Calu3 (cell line): ENCODE measurements around the gene PLD1. TPM values are rescaled to one million over a fixed set of nuclear protein-coding genes. Genes with fewer than 3 reads are reported as not detected.

Experiments used
- BruUV-seq: library from RNA; stranded (reverse); fragments of 400-500 nt; replicated peaks from 2 replicates; lab custom pipeline; 2021; lab: Mats Ljungman, UMichigan
- CTCF ChIA-PET: fragments of 300-600 bp; sonication (Branson Sonifier 250); formaldehyde crosslinking; loops from one replicate; lab custom pipeline; 2022; ENCODE audit warnings: antibody characterized with exemption; lab: Charles Lee
- DNase-seq: peaks from one replicate; pipeline ENCODE4 v3.0.0; 2022
- H3K27ac Mint-ChIP-seq: one replicate; pipeline ENCODE4 v1.8.0; 2022; ENCODE audit warnings: mixed read lengths; ENCODE audit not compliant: unreplicated experiment
- H3K27me3 Mint-ChIP-seq: one replicate; pipeline ENCODE4 v1.8.0; 2022; ENCODE audit warnings: mixed read lengths; ENCODE audit not compliant: unreplicated experiment
- H3K36me3 Mint-ChIP-seq: one replicate; pipeline ENCODE4 v1.8.0; 2022; ENCODE audit warnings: mild to moderate bottlenecking, moderate library complexity, mixed read lengths; ENCODE audit not compliant: insufficient read depth, unreplicated experiment
- H3K4me1 Mint-ChIP-seq: one replicate; pipeline ENCODE4 v1.8.0; 2022; ENCODE audit warnings: mild to moderate bottlenecking, low read depth, mixed read lengths; ENCODE audit not compliant: unreplicated experiment
- H3K4me3 Mint-ChIP-seq: one replicate; pipeline ENCODE4 v1.8.0; 2022; ENCODE audit warnings: mild to moderate bottlenecking, low read depth, moderate library complexity, mixed read lengths; ENCODE audit not compliant: unreplicated experiment
- H3K9me3 Mint-ChIP-seq: one replicate; pipeline ENCODE4 v1.8.0; 2022; ENCODE audit warnings: low read depth, mixed read lengths; ENCODE audit not compliant: unreplicated experiment
- intact Hi-C: fragments of 100-400 bp; cut with micrococcal nuclease; formaldehyde crosslinking; loops from one replicate; pipeline ENCODE4 v1.10.0; 2022; ENCODE audit not compliant: unreplicated experiment
- total RNA-seq: library from RNA; stranded (reverse); gene quantifications from 2 replicates; pipeline ENCODE4 v1.2.3, GENCODE V29; 2022
- TF ChIP-seq, protein P1 (sequence below): fragments of 200-600 bp; IDR thresholded peaks from one replicate; pipeline ENCODE4 v1.8.0; 2022; ENCODE audit warnings: antibody characterized with exemption; ENCODE audit not compliant: unreplicated experiment

The PLD1 gene
- total RNA-seq, 1 experiment from 2014 or later = 61.2 TPM

DNA sequence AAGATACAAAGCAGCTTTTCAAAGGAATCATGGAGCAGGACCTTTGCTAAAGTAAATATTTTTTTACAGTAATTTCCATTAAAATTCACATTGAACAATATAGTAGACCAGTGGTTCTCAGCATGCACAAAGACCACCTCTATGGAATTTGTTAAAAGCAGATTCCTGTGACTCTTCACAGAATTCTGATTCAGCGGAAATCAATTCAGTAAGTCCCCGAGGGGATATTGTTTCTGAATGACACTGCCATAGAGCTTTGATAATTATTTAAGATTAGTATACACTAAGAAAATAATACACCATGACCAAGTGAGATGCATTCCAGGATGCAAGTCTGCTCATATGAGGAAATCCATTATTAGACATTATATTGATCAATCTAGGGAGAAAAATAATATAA, 188.2 kb downstream of the PLD1 start:
- DNase-seq = no peak
- Mint-ChIP-seq H3K27ac (no peak overlapping the region), H3K4me1 (peaks cover 8% of the 10 kb centered on the region), H3K27me3 (no peaks in the 10 kb centered on the region), H3K4me3 (no peak overlapping the region), H3K36me3 (peaks cover 5% of the 10 kb centered on the region), H3K9me3 (peaks cover 11% of the 10 kb centered on the region)
- intact Hi-C loops = no loop called here
- TF ChIP-seq, protein P1, sequence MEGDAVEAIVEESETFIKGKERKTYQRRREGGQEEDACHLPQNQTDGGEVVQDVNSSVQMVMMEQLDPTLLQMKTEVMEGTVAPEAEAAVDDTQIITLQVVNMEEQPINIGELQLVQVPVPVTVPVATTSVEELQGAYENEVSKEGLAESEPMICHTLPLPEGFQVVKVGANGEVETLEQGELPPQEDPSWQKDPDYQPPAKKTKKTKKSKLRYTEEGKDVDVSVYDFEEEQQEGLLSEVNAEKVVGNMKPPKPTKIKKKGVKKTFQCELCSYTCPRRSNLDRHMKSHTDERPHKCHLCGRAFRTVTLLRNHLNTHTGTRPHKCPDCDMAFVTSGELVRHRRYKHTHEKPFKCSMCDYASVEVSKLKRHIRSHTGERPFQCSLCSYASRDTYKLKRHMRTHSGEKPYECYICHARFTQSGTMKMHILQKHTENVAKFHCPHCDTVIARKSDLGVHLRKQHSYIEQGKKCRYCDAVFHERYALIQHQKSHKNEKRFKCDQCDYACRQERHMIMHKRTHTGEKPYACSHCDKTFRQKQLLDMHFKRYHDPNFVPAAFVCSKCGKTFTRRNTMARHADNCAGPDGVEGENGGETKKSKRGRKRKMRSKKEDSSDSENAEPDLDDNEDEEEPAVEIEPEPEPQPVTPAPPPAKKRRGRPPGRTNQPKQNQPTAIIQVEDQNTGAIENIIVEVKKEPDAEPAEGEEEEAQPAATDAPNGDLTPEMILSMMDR = no peak
- CTCF ChIA-PET = no interaction called here
- BruUV-seq = no TSS peak

DNA sequence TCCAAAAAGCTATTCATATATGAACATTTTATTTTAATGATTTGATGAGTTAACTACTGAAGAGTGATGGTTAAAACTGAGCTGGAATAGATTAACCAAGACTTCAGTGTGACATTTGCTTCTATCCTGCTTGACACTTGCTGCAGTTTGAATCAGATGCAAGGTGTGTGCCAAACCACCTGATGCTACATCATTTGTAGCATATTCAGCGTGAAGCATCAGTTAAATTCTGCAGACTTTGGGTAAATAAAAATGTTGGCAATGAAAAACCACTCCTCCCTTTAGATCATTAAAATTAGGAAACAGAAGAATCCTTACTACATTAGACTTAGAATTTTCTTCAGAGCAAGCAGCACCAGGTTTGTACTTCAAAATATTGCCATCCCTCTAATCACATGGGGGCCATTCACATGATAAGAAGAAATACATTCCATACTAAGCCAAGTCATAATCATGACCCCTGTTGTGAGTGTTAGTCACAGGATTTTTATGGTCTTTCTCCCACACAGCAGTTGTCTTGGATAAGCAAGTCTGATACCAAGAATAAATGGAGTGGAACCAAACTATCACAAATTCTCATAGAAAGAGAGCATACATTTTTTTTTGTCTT, 189.4 kb downstream of the PLD1 start:
- TF ChIP-seq, protein P1 = no peak
- Mint-ChIP-seq H3K27ac (no peak overlapping the region), H3K36me3 (peaks cover 5% of the 10 kb centered on the region), H3K9me3 (peaks cover 10% of the 10 kb centered on the region), H3K4me3 (no peak overlapping the region), H3K4me1 (peaks cover 16% of the 10 kb centered on the region), H3K27me3 (no peaks in the 10 kb centered on the region)
- no TSS peak for BruUV-seq
- intact Hi-C loops = no loop called here
- CTCF ChIA-PET = interaction anchor here (0.8 kb wide), 1 partner anchor 32 kb away, joined by 3 read pairs; no protein-coding TSS in a partner anchor
- DNase-seq = no peak

DNA sequence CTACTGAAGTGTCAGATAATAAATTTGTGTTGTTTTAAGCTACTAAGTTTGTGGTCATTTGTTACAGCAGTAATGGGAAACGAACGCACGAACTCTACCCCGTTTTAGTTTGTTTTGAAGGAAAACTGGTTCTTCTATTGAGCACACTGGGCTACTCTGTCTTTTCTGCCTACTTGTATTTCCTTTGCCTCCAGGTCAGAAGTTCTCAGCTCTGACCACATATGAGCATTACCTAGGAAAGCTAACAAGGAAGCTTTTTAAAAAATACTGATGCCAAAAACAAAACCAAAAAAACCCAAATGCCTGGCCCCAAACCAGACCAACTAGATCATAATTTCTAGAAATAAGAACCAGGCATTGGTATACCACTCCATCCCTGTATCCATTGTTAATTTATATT, 193.5 kb downstream of the PLD1 start:
- TF ChIP-seq, protein P1 = no peak
- intact Hi-C loops = no loop called here
- CTCF ChIA-PET = interaction anchor here (1.1 to 1.2 kb wide), 2 partner anchors 12 to 47 kb away, joined by 3 to 5 read pairs; no protein-coding TSS in a partner anchor
- peaks cover 30% of the 10 kb centered on the region for H3K4me1 Mint-ChIP-seq
- H3K4me3 Mint-ChIP-seq = no peak overlapping the region
- BruUV-seq = no TSS peak
- H3K27me3 Mint-ChIP-seq = no peaks in the 10 kb centered on the region
- H3K9me3 Mint-ChIP-seq = peaks cover 5% of the 10 kb centered on the region
- H3K27ac Mint-ChIP-seq = no peak overlapping the region
- H3K36me3 Mint-ChIP-seq = no peaks in the 10 kb centered on the region
- no peak for DNase-seq

DNA sequence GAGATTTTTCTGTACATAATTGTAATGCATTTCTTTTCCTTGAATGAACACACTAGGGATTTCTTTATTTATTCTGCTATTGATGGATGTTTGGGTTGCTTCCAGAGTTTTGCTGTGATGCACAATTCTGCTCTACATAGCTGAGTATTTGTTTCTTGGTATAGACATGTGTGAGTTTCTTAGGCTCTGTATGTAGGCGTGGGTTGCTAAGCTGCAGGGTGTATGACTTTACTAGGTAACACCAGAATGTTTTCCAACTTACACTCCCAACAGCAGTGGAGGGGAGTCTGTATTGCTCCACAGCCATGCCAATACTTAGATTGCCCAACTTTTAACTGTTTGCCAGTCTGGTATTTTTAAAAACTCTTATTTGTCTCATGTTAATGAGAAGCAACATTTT, 194.6 kb downstream of the PLD1 start:
- TF ChIP-seq, protein P1 = no peak
- H3K4me3 Mint-ChIP-seq = no peak overlapping the region
- no TSS peak for BruUV-seq
- CTCF ChIA-PET = interaction anchor here (2.3 kb wide), 1 partner anchor 156 kb away, joined by 57 read pairs; no protein-coding TSS in a partner anchor
- intact Hi-C loops = no loop called here
- H3K27ac Mint-ChIP-seq = no peak overlapping the region
- H3K9me3 Mint-ChIP-seq = peaks cover 5% of the 10 kb centered on the region
- peaks cover 30% of the 10 kb centered on the region for H3K4me1 Mint-ChIP-seq
- peaks cover 5% of the 10 kb centered on the region for H3K36me3 Mint-ChIP-seq
- H3K27me3 Mint-ChIP-seq = no peaks in the 10 kb centered on the region
- DNase-seq = no peak
